Osteoblast (primary cell): ENCODE results near the gene ABCC5. TPM values are rescaled to one million over a fixed set of nuclear protein-coding genes. Genes with fewer than 3 reads are reported as not detected.

Source experiments
- DNase-seq: peaks from one replicate; pipeline ENCODE4 v3.0.0; 2011; ENCODE audit warnings: low spot score, mixed read lengths; ENCODE audit not compliant: insufficient read length; ENCODE audit errors: missing footprints
- H2AFZ ChIP-seq: 2 replicates; pipeline ENCODE4 v1.6.0; 2011; ENCODE audit warnings: mild to moderate bottlenecking, low read length
- H3K27ac ChIP-seq: 2 replicates; pipeline ENCODE4 v1.5.1; 2011; ENCODE audit warnings: mild to moderate bottlenecking, low read depth, low read length, moderate library complexity
- H3K27me3 ChIP-seq: 2 replicates; pipeline ENCODE4 v1.6.0; 2012; ENCODE audit warnings: mild to moderate bottlenecking, control low read depth, inconsistent platforms, low read length, moderate library complexity; ENCODE audit not compliant: insufficient read depth
- H3K36me3 ChIP-seq: 2 replicates; pipeline ENCODE4 v1.5.1; 2011; ENCODE audit warnings: mild to moderate bottlenecking, low read length, control low read depth, moderate library complexity; ENCODE audit not compliant: insufficient read depth
- H3K4me1 ChIP-seq: 2 replicates; pipeline ENCODE4 v1.5.1; 2011; ENCODE audit warnings: mild to moderate bottlenecking, low read length, control low read depth, moderate library complexity; ENCODE audit not compliant: insufficient read depth
- H3K4me2 ChIP-seq: 2 replicates; pipeline ENCODE4 v1.6.0; 2011; ENCODE audit warnings: mild to moderate bottlenecking, low read length; ENCODE audit not compliant: insufficient read depth
- H3K4me3 ChIP-seq: fragments of 200-600 bp; sonication (generic); 3 replicates; pipeline ENCODE4 v1.5.1; 2012; ENCODE audit warnings: mild to moderate bottlenecking, low read length, inconsistent platforms; ENCODE audit not compliant: insufficient read depth
- H3K79me2 ChIP-seq: 2 replicates; pipeline ENCODE4 v1.6.0; 2012; ENCODE audit warnings: mild to moderate bottlenecking, low read length, control low read depth, inconsistent platforms; ENCODE audit not compliant: insufficient read depth
- H3K9me3 ChIP-seq: 2 replicates; pipeline ENCODE4 v1.5.1; 2011; ENCODE audit warnings: low read depth, low read length, control low read depth
- H4K20me1 ChIP-seq: 2 replicates; pipeline ENCODE4 v1.6.0; 2012; ENCODE audit warnings: mild to moderate bottlenecking, low read length, control low read depth; ENCODE audit not compliant: insufficient read depth
- total RNA-seq: library from RNA; depleted of rRNA; stranded (reverse); fragments of >200 nt; gene quantifications from 2 replicates; pipeline ENCODE4 v1.2.3, GENCODE V29; 2012
- TF ChIP-seq, protein P1 (sequence below): IDR thresholded peaks from 2 replicates; pipeline ENCODE4 v1.5.1; 2011; ENCODE audit warnings: mild to moderate bottlenecking, low read depth, low read length, moderate library complexity; ENCODE audit errors: extremely low read depth

Gene ABCC5
- total RNA-seq, 1 donor = 19.2 TPM

DNA sequence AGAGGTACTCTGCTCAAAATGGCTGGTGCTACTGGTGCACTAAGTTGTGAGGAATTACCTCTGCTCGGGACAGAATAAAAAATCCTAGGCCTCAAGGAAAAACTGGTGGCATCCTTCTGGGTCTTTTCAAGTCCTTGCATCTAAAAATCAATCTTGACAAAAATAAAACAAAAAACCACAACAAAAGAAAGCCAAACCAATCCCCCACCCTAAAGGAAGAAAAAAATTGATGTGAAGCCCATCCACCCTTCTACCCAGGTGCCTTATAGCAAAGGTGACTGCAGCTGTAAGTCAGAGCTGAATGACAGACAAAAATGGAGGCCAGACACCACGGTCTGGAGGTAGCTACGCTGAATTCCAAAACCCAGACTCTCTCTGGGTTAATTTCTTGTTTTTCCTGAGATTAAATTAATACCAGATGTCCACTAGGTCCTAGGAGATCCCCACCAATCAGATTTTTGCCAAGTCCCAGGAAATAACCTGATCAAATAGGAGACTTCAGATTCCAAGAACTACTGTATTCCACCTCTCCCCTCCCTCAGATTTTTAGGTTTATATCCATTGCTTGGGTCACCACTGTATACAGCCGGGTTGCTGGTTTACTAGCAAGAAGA is 33.5 kb downstream of the ABCC5 start:
- TF ChIP-seq, protein P1, sequence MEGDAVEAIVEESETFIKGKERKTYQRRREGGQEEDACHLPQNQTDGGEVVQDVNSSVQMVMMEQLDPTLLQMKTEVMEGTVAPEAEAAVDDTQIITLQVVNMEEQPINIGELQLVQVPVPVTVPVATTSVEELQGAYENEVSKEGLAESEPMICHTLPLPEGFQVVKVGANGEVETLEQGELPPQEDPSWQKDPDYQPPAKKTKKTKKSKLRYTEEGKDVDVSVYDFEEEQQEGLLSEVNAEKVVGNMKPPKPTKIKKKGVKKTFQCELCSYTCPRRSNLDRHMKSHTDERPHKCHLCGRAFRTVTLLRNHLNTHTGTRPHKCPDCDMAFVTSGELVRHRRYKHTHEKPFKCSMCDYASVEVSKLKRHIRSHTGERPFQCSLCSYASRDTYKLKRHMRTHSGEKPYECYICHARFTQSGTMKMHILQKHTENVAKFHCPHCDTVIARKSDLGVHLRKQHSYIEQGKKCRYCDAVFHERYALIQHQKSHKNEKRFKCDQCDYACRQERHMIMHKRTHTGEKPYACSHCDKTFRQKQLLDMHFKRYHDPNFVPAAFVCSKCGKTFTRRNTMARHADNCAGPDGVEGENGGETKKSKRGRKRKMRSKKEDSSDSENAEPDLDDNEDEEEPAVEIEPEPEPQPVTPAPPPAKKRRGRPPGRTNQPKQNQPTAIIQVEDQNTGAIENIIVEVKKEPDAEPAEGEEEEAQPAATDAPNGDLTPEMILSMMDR = no peak
- Histone ChIP-seq H3K4me3 (no peak overlapping the region), H2AFZ (no peak overlapping the region), H3K9me3 (no peaks in the 10 kb centered on the region), H3K36me3 (peaks cover 46% of the 10 kb centered on the region), H3K79me2 (no peaks in the 10 kb centered on the region), H3K4me1 (peaks cover 2% of the 10 kb centered on the region), H4K20me1 (peaks cover 3% of the 10 kb centered on the region), H3K27me3 (no peaks in the 10 kb centered on the region), H3K4me2 (no peak overlapping the region), H3K27ac (no peak overlapping the region)
- no peak for DNase-seq

DNA sequence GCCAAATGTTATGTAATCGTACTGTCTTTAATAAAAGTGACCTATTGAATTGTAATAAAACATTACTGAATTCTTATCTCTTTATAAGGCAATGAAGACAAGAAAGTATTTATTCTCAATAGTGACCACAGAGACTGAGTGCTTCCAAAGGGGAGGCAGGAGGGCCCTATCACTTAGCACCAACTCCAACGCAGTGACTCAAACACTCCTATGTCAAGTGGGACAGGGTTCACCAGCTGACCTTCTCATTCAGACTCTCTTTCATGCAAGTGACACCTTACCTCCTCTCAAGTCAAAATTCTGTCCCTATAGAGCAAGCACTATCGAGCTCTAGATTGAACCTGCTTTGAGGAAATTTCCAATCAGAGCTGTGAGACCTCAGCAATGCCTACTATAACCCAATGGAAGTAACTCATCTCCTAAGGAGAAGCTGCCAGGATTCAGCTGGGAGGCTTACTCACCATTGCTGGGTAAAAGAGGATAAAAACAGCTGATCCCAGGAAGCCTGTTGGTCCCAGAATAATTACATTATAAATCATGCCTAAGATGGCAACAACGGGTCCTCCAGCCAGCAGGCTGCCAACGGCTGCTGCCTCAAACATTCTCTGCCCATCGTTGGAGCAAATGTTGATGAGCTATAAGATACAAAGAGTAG is 35.6 kb downstream of the ABCC5 start:
- TF ChIP-seq, protein P1 = no peak
- no peak overlapping the region for H2AFZ ChIP-seq
- no peaks in the 10 kb centered on the region for H3K9me3 ChIP-seq
- peaks cover 3% of the 10 kb centered on the region for H4K20me1 ChIP-seq
- no peak overlapping the region for H3K4me3 ChIP-seq
- no peak overlapping the region for H3K4me2 ChIP-seq
- H3K36me3 ChIP-seq = peaks cover 32% of the 10 kb centered on the region
- no peak for DNase-seq
- H3K27me3 ChIP-seq = no peaks in the 10 kb centered on the region
- no peaks in the 10 kb centered on the region for H3K4me1 ChIP-seq
- H3K27ac ChIP-seq = no peak overlapping the region
- H3K79me2 ChIP-seq = no peaks in the 10 kb centered on the region

DNA sequence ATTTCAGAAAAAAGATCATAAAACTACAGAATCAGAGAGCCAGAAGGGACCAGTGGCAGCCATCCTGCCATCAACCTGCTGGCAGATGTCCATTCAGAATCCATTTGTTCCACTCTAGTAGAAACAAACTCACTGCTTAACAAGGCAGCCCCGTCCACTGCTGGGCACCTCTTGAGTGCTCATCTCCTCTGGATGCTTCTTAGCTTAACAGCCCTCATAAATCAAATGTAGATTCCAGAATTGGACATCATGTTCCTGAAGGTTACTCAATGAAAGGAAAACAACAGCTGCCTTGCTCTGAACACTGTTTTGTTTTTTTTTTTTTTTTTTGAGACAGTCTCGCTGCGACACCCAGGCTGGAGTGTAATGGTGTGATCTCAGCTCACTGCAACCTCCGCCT is 37.3 kb downstream of the ABCC5 start:
- Histone ChIP-seq H3K4me1 (no peaks in the 10 kb centered on the region), H2AFZ (no peak overlapping the region), H3K36me3 (peaks cover 31% of the 10 kb centered on the region), H3K9me3 (no peaks in the 10 kb centered on the region), H4K20me1 (peaks cover 3% of the 10 kb centered on the region), H3K27me3 (no peaks in the 10 kb centered on the region), H3K27ac (no peak overlapping the region), H3K79me2 (no peaks in the 10 kb centered on the region), H3K4me3 (no peak overlapping the region), H3K4me2 (no peak overlapping the region)
- no peak for DNase-seq
- TF ChIP-seq, protein P1 = no peak

DNA sequence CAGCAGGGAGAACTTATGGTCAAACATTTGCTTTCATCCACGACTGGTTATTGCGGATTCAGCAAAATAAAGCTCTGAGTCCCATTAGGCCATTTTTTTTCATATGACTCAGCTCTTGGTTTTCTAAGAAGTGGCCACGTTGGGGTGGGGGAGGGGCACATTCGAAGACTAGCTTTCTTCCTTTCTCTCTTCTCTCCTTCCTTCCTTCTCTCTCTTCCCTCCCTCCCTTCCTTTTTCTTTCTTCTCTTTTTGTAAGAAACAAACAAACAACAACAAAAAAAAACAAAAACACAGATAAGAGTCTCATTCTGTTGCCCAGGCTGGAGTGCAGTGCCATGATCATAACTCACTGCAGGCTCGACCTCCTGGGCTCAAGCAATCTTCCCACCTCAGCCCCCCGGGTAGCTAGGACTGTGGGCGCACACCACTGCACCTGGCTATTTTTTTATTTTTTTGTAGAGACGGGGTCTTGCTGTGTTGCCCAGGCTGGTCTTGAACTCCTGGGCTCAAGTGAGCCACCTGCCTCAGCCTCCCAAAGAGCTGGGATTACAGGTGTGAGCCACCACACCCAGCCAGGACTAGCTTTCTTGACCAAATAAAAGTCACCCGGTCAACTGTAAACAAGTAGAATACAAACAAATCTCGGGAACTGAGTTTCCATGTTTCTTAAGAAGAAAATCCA is 41.6 kb downstream of the ABCC5 start:
- no peak overlapping the region for H3K27ac ChIP-seq
- TF ChIP-seq, protein P1 = no peak
- no peaks in the 10 kb centered on the region for H3K4me1 ChIP-seq
- no peak overlapping the region for H2AFZ ChIP-seq
- H3K27me3 ChIP-seq = no peaks in the 10 kb centered on the region
- no peaks in the 10 kb centered on the region for H3K9me3 ChIP-seq
- no peak for DNase-seq
- H3K4me2 ChIP-seq = no peak overlapping the region
- peaks cover 2% of the 10 kb centered on the region for H4K20me1 ChIP-seq
- H3K36me3 ChIP-seq = peaks cover 1% of the 10 kb centered on the region
- H3K79me2 ChIP-seq = no peaks in the 10 kb centered on the region
- no peak overlapping the region for H3K4me3 ChIP-seq
